Hepatocyte (in vitro differentiated cells): ENCODE results near the gene TBC1D17. TPM values are rescaled to one million over a fixed set of nuclear protein-coding genes. Genes with fewer than 3 reads are reported as not detected.
A peak's percentile ranks its signal among the peaks of the same experiment; 100 is the strongest.

Experiments
- DNase-seq: peaks from one replicate; pipeline ENCODE4 v3.0.0-alpha.2; 2016; ENCODE audit warnings: low spot score
- H2AFZ ChIP-seq: fragments of 200-600 bp; sonication (generic); 2 replicates; pipeline ENCODE4 v1.6.0; 2016; ENCODE audit warnings: antibody characterized with exemption, mild to moderate bottlenecking
- H3K27ac ChIP-seq: fragments of 200-600 bp; sonication (generic); 2 replicates; pipeline ENCODE4 v1.5.1; 2016; ENCODE audit warnings: mild to moderate bottlenecking
- H3K27me3 ChIP-seq: fragments of 200-600 bp; sonication (generic); 2 replicates; pipeline ENCODE4 v1.6.1; 2016
- H3K36me3 ChIP-seq: fragments of 200-600 bp; sonication (generic); replicated peaks from 2 replicates; pipeline ENCODE4 v1.5.1; 2016; ENCODE audit warnings: low read depth; ENCODE audit not compliant: insufficient read depth
- H3K4me1 ChIP-seq: fragments of 200-600 bp; sonication (generic); 2 replicates; pipeline ENCODE4 v1.5.1; 2016; ENCODE audit warnings: mild to moderate bottlenecking, moderate library complexity; ENCODE audit not compliant: insufficient read depth
- H3K4me2 ChIP-seq: fragments of 200-600 bp; sonication (generic); 2 replicates; pipeline ENCODE4 v1.6.0; 2016
- H3K4me3 ChIP-seq: fragments of 200-600 bp; sonication (generic); 2 replicates; pipeline ENCODE4 v1.5.1; 2016; ENCODE audit warnings: mild to moderate bottlenecking
- H3K79me2 ChIP-seq: fragments of 200-600 bp; sonication (generic); 2 replicates; pipeline ENCODE4 v1.6.0; 2017; ENCODE audit warnings: mild to moderate bottlenecking
- H3K9me2 ChIP-seq: fragments of 200-600 bp; sonication (generic); replicated peaks from 2 replicates; pipeline ENCODE4 v1.6.0; 2017; ENCODE audit warnings: mild to moderate bottlenecking; ENCODE audit not compliant: insufficient read depth
- H3K9me3 ChIP-seq: fragments of 200-600 bp; sonication (generic); 2 replicates; pipeline ENCODE4 v1.5.1; 2016; ENCODE audit warnings: low read depth, mild to moderate bottlenecking
- H4K20me1 ChIP-seq: fragments of 200-600 bp; sonication (generic); 2 replicates; pipeline ENCODE4 v1.6.0; 2016; ENCODE audit warnings: mild to moderate bottlenecking; ENCODE audit not compliant: insufficient read depth, poor library complexity, severe bottlenecking
- EZH2 ChIP-seq: fragments of 200-600 bp; sonication (generic); IDR thresholded peaks from 2 replicates; pipeline ENCODE4 v1.6.1; 2016; ENCODE audit warnings: antibody characterized with exemption, mild to moderate bottlenecking, borderline replicate concordance
- EZH2phosphoT487 ChIP-seq: fragments of 200-600 bp; sonication (generic); IDR thresholded peaks from one replicate; pipeline ENCODE4 v1.6.1; 2018; ENCODE audit warnings: antibody characterized with exemption, mild to moderate bottlenecking, low read depth, moderate library complexity; ENCODE audit not compliant: unreplicated experiment, severe bottlenecking
- WGBS: methylation state at CpG from one replicate; pipeline ENCODE4 v1.1.6; 2016; ENCODE audit warnings: low lambda C conversion rate; ENCODE audit errors: missing lambda C conversion rate; 5-methylcytosine and 5-hydroxymethylcytosine counted together
- polyA plus RNA-seq: library from polyadenylated mRNA; unstranded; fragments of >200 nt; fragmentation: Nextera tagmentation; extraction: Ambion mirVana; gene quantifications from 2 replicates; pipeline ENCODE4 v1.2.1, GENCODE V29; 2016
- total RNA-seq: library from RNA; depleted of rRNA; stranded (reverse); fragments of >200 nt; gene quantifications from 2 replicates; pipeline ENCODE4 v1.2.3, GENCODE V29; 2014
- TF ChIP-seq, protein P1 (sequence below): fragments of 200-600 bp; sonication (generic); IDR thresholded peaks from 2 replicates; pipeline ENCODE4 v1.5.1; 2016; ENCODE audit warnings: antibody characterized with exemption, mild to moderate bottlenecking; ENCODE audit not compliant: poor library complexity

Gene TBC1D17
- total and polyA plus RNA-seq, 2 experiments from 2014 or later: 10.7 to 55.1 TPM

DNA sequence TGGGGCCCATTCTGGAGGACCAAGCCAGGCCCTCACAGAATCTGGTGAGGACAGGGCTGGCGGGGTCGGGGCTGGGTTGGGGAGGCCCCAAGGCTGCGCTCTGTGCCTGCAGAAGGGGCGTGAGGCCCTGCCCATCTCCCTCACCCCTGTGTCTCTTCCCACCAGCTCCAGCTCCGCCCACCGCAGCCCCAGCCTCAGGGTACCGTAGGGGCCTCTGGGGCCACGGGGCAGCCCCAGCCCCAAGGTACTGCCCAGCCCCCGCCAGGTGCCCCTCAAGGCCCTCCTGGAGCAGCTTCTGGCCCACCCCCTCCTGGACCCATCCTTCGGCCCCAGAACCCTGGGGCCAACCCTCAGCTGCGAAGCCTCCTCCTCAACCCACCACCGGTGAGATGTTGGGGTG lies 41.9 kb upstream of the TBC1D17 start:
- H3K27me3 ChIP-seq: no peaks in the 10 kb centered on the region
- no peak overlapping the region for H3K4me3 ChIP-seq
- no peak overlapping the region for H2AFZ ChIP-seq
- H3K9me3 ChIP-seq: no peaks in the 10 kb centered on the region
- H3K9me2 ChIP-seq: no peaks in the 10 kb centered on the region
- H4K20me1 ChIP-seq: no peaks in the 10 kb centered on the region
- H3K4me1 ChIP-seq: no peaks in the 10 kb centered on the region
- H3K79me2 ChIP-seq: no peaks in the 10 kb centered on the region
- WGBS: 88% methylated on average over 4 of the region's 12 CpGs
- H3K36me3 ChIP-seq: no peaks in the 10 kb centered on the region
- H3K4me2 ChIP-seq: no peak overlapping the region
- H3K27ac ChIP-seq: no peak overlapping the region
- TF ChIP-seq, protein P1, sequence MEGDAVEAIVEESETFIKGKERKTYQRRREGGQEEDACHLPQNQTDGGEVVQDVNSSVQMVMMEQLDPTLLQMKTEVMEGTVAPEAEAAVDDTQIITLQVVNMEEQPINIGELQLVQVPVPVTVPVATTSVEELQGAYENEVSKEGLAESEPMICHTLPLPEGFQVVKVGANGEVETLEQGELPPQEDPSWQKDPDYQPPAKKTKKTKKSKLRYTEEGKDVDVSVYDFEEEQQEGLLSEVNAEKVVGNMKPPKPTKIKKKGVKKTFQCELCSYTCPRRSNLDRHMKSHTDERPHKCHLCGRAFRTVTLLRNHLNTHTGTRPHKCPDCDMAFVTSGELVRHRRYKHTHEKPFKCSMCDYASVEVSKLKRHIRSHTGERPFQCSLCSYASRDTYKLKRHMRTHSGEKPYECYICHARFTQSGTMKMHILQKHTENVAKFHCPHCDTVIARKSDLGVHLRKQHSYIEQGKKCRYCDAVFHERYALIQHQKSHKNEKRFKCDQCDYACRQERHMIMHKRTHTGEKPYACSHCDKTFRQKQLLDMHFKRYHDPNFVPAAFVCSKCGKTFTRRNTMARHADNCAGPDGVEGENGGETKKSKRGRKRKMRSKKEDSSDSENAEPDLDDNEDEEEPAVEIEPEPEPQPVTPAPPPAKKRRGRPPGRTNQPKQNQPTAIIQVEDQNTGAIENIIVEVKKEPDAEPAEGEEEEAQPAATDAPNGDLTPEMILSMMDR: no peak
- no peak for TF ChIP-seq EZH2phosphoT487
- TF ChIP-seq EZH2: no peak
- DNase-seq: no peak

DNA sequence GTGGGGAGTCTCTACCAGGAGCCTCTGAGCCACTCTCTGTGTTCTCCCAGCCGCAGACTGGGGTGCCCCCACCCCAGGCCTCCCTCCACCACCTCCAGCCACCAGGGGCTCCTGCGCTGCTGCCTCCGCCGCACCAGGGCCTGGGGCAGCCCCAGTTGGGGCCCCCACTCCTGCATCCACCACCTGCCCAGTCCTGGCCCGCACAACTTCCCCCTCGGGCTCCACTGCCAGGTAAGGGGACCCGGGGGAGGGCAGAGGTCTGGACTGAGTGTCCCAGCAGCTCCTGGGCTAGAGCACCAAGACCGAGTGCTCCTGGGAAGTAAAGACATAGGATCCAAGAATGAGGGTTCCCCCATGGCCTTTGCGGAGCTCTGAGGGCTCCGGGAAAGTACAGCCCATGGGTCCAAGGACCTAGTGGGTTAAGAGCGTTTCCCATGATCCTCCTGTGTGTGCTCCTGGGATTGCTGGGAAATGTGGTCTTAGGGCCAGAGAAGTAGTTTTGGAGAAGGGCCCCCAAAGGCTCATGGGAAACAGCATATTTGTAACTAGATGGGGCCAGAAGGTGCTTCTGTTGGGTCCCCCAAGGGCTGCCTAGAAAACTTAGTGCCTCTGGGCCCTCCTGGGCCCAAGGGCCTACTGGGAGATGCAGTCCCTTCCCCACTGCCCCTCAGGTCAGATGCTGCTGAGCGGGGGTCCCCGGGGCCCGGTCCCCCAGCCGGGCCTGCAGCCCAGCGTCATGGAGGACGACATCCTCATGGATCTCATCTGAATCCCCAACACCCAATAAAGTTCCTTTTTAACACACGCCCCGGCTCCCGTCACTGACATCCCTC lies 41.1 kb upstream of the TBC1D17 start:
- no peak overlapping the region for H3K4me2 ChIP-seq
- TF ChIP-seq, protein P1: no peak
- TF ChIP-seq EZH2phosphoT487: no peak
- no peak for TF ChIP-seq EZH2
- no peak overlapping the region for H2AFZ ChIP-seq
- H3K9me3 ChIP-seq: no peaks in the 10 kb centered on the region
- H4K20me1 ChIP-seq: no peaks in the 10 kb centered on the region
- H3K79me2 ChIP-seq: no peaks in the 10 kb centered on the region
- no peak overlapping the region for H3K4me3 ChIP-seq
- no peaks in the 10 kb centered on the region for H3K9me2 ChIP-seq
- H3K4me1 ChIP-seq: no peaks in the 10 kb centered on the region
- 93% methylated on average over 16 of the region's 20 CpGs for WGBS
- H3K27ac ChIP-seq: no peak overlapping the region
- no peaks in the 10 kb centered on the region for H3K27me3 ChIP-seq
- no peaks in the 10 kb centered on the region for H3K36me3 ChIP-seq
- no peak for DNase-seq

DNA sequence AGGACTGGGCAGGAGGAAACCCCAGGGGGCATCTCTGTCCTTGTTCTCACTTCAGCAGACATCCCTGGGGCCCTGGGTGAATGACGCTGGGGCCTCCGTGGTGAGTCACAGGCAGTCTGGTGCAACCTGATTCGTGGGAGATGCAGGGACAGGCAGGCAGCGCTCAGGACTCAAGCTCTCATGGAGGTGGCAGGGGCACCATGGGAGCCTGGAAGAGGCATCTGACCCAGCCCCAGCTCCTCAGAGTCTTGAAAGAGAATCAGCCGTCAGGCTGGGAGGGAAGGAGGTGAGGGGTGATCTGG lies 40.5 kb upstream of the TBC1D17 start:
- WGBS: 81% methylated on average over 5 of the region's 5 CpGs
- no peak for TF ChIP-seq EZH2
- TF ChIP-seq EZH2phosphoT487: no peak
- TF ChIP-seq, protein P1: no peak
- no peaks in the 10 kb centered on the region for H3K9me3 ChIP-seq
- H3K79me2 ChIP-seq: no peaks in the 10 kb centered on the region
- H3K4me1 ChIP-seq: no peaks in the 10 kb centered on the region
- no peak overlapping the region for H3K4me2 ChIP-seq
- H3K9me2 ChIP-seq: no peaks in the 10 kb centered on the region
- no peak overlapping the region for H3K27ac ChIP-seq
- no peak overlapping the region for H2AFZ ChIP-seq
- peak; percentile 7 for DNase-seq
- no peaks in the 10 kb centered on the region for H3K36me3 ChIP-seq
- H3K4me3 ChIP-seq: no peak overlapping the region
- H4K20me1 ChIP-seq: no peaks in the 10 kb centered on the region
- no peaks in the 10 kb centered on the region for H3K27me3 ChIP-seq
